ENCODE results near the gene AXIN2. TPM values are rescaled to one million over a fixed set of nuclear protein-coding genes. Genes with fewer than 3 reads are reported as not detected.

The AXIN2 gene
- total and polyA plus RNA-seq, 2 experiments from 2014 or later = 0.94 to 2.4 TPM

GRCh38 chr17:65560628-65561451 is 608 bp downstream of the AXIN2 start:
- Histone ChIP-seq H3K4me1 (ENCODE audit: insufficient read depth) (peaks cover 5% of the 10 kb centered on the region), H3K4me3 (peak overlapping the region; percentile 75), H3K9me2 (ENCODE audit: insufficient read depth) (no peaks in the 10 kb centered on the region), H2AFZ (peak overlapping the region; percentile 84), H3K4me2 (ENCODE audit: unreplicated experiment) (peak overlapping the region; percentile 89), H3K27me3 (replicated peaks; ENCODE audit: insufficient read depth) (no peaks in the 10 kb centered on the region), H4K20me1 (ENCODE audit: insufficient read depth) (no peaks in the 10 kb centered on the region), H3F3A (ENCODE audit: insufficient read depth) (peaks cover 13% of the 10 kb centered on the region; the same call in 1 of the 2 replicates), H3K9me3 (ENCODE audit: low read depth) (no peaks in the 10 kb centered on the region), H3K27ac (peak overlapping the region; percentile 74), H3K79me2 (ENCODE audit: insufficient read depth) (0 out of 2 replicates have a peak, but pooled peaks cover 4% of the 10 kb centered on the region), H3K36me3 (ENCODE audit: low read depth) (no peaks in the 10 kb centered on the region), H3K9ac (peak overlapping the region; percentile 82)
- in situ Hi-C loops (cut with MboI) = loop anchor here (25.0 kb wide), 1 partner anchor 601 kb away; no protein-coding TSS in a partner anchor
- no peak for TF ChIP-seq EZH2phosphoT487 (IDR thresholded peaks at IDR 0.05; ENCODE audit: insufficient read depth, low read depth)
- no peak for TF ChIP-seq EZH2 (IDR thresholded peaks at IDR 0.05; ENCODE audit: insufficient read depth, poor library complexity, severe bottlenecking)
- DNase-seq = peak; percentile 93
- 3 to 4% methylated on average over 10 to 69 of the region's 113 CpGs for WGBS, 2 experiments (ENCODE audit: low coverage in 1 of 2, low lambda C conversion rate in 2 of 2, missing lambda C conversion rate in 2 of 2)

DNA sequence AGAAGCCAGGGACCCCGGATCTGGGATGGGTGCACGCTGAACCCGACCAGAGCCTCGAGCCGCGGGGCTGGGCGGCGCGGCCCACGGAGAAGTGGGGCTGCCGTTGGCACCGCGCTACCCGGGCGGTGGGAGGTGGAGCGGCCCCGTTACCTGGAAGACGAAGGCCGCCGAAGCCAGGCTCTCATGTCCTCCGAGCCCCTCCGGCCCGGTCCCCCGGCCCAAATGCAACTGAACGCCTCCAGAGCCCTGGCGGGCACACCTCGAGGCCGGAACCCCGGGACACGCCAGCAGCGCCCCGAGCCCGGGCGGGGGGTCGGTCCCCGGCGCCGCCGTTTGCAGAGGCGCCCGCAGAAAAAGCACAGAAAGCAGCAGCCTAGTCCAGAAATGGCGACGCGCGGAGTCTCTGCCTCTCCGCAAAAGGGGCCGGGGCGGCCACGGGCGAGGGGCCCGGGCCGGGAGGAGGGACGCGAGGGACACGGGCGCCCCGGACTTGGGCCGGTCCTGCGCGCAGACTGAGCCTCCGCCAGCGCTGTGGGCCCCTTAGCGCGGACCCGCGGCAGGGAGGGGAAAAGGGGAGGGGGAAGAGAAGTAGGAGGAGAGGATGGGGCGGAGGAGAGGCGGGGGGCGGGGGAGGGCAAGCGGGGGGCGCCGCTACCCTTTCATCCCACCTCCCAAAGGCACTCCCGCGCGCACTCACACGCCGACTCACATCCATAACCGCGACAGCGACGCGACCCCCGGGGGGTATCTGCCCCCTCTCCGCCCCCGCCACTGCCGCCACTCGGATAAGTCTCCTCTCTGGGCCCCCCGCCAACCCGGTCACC is 1.4 kb downstream of the AXIN2 start:
- Histone ChIP-seq H3K4me2 (ENCODE audit: unreplicated experiment) (peak overlapping the region; percentile 89), H3F3A (ENCODE audit: insufficient read depth) (peaks cover 13% of the 10 kb centered on the region; the same call in 1 of the 2 replicates), H3K79me2 (ENCODE audit: insufficient read depth) (0 out of 2 replicates have a peak, but pooled peaks cover 6% of the 10 kb centered on the region), H3K9ac (peak overlapping the region; percentile 58), H3K9me2 (ENCODE audit: insufficient read depth) (no peaks in the 10 kb centered on the region), H3K4me3 (peak overlapping the region; percentile 75), H3K9me3 (ENCODE audit: low read depth) (no peaks in the 10 kb centered on the region), H3K27me3 (replicated peaks; ENCODE audit: insufficient read depth) (no peaks in the 10 kb centered on the region), H4K20me1 (ENCODE audit: insufficient read depth) (no peaks in the 10 kb centered on the region), H3K4me1 (ENCODE audit: insufficient read depth) (peaks cover 5% of the 10 kb centered on the region), H2AFZ (peak overlapping the region; percentile 78), H3K27ac (no peak overlapping the region), H3K36me3 (ENCODE audit: low read depth) (no peaks in the 10 kb centered on the region)
- WGBS, 2 experiments (ENCODE audit: low coverage in 1 of 2, low lambda C conversion rate in 2 of 2, missing lambda C conversion rate in 2 of 2) = 2 to 3% methylated on average over 40 to 73 of the region's 89 CpGs
- no peak for TF ChIP-seq EZH2phosphoT487 (IDR thresholded peaks at IDR 0.05; ENCODE audit: insufficient read depth, low read depth)
- TF ChIP-seq EZH2 (IDR thresholded peaks at IDR 0.05; ENCODE audit: insufficient read depth, poor library complexity, severe bottlenecking) = peak; percentile 40
- DNase-seq = peak; percentile 40
- in situ Hi-C loops (cut with MboI) = loop anchor here (25.0 kb wide), 1 partner anchor 602 kb away; no protein-coding TSS in a partner anchor

GRCh38 chr17:65559461-65559803 is 2.0 kb downstream of the AXIN2 start:
- Histone ChIP-seq H4K20me1 (ENCODE audit: insufficient read depth) (no peaks in the 10 kb centered on the region), H3K36me3 (ENCODE audit: low read depth) (no peaks in the 10 kb centered on the region), H3K4me2 (ENCODE audit: unreplicated experiment) (peak overlapping the region; percentile 89), H3K79me2 (ENCODE audit: insufficient read depth) (0 out of 2 replicates have a peak, but pooled peaks cover 6% of the 10 kb centered on the region), H3K4me3 (peak overlapping the region; percentile 75), H3F3A (ENCODE audit: insufficient read depth) (peaks cover 13% of the 10 kb centered on the region; the same call in 1 of the 2 replicates), H3K27me3 (replicated peaks; ENCODE audit: insufficient read depth) (no peaks in the 10 kb centered on the region), H3K9me3 (ENCODE audit: low read depth) (no peaks in the 10 kb centered on the region), H2AFZ (peak overlapping the region; percentile 78), H3K4me1 (ENCODE audit: insufficient read depth) (peaks cover 5% of the 10 kb centered on the region), H3K9ac (peak overlapping the region; percentile 58), H3K9me2 (ENCODE audit: insufficient read depth) (no peaks in the 10 kb centered on the region), H3K27ac (no peak overlapping the region)
- DNase-seq = peak; percentile 40
- WGBS, 2 experiments (ENCODE audit: low coverage in 1 of 2, low lambda C conversion rate in 2 of 2, missing lambda C conversion rate in 2 of 2) = 5 to 6% methylated on average over 13 of the region's 13 CpGs
- in situ Hi-C loops (cut with MboI) = loop anchor here (25.0 kb wide), 1 partner anchor 603 kb away; no protein-coding TSS in a partner anchor
- no peak for TF ChIP-seq EZH2phosphoT487 (IDR thresholded peaks at IDR 0.05; ENCODE audit: insufficient read depth, low read depth)
- TF ChIP-seq EZH2 (IDR thresholded peaks at IDR 0.05; ENCODE audit: insufficient read depth, poor library complexity, severe bottlenecking) = no peak
